ENCODE measurements around the gene SLC39A2. TPM values are rescaled to one million over a fixed set of nuclear protein-coding genes. Genes with fewer than 3 reads are reported as not detected.

Gene SLC39A2
- total RNA-seq, 1 experiment from 2014 or later: not detected

DNA sequence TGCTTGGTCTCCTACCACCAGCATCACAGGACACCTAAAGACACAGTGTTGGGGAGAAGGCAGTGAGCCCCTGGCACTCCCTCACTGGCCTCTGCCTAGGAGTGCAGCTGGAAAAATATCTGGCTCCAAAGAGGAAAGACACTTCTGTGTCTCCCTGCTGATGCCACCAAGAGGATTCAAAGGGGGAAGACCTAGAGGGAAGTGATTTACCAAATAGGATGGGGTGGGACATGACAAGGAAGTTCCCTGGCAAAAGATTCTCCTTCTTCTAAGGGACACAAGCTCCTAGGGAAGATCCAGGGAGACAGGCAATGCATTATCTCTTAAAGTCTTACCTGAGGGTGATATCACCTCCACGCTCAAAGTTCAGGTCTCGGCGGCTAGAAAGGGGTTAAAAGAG is 19.7 kb downstream of the SLC39A2 start (continued):
- no peak for TF ChIP-seq POLR2A (IDR thresholded peaks at IDR 0.05; ENCODE audit: borderline replicate concordance, extremely low read depth, insufficient read depth, insufficient read length)
- TF ChIP-seq SP1 (IDR thresholded peaks at IDR 0.05; ENCODE audit: low read depth): no peak

DNA sequence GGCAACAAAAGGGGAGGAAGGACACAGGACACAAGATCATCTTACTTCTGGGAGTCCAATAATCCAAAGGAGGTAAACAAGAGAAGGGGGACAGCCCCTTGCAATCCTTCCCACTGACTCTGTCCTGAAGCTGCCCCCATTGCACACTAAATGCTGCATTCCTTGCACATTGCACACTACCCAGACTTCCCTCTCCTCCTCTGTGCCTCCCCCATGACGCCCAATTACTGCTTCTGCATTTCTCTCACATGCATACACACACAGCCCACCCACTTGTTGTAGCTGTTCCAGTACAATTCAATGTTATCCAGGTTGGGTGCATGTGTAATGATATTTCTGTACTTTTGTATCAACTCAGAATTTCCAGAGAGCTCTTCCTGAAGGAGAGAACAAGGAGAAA is 20.3 kb downstream of the SLC39A2 start:
- Histone ChIP-seq H3K4me1 (ENCODE audit: control insufficient read depth in 1 of 2, insufficient read depth in 2 of 2, low read length in 2 of 2) (peaks cover 7 to 11% of the 10 kb centered on the region in 2 experiments; a peak in 2 of 4 replicates), H3K4me3 (replicated peaks in 1 of 2; ENCODE audit: low read depth in 1 of 2, low read length in 2 of 2) (no peak overlapping the region), H3K36me3 (ENCODE audit: control insufficient read depth in 1 of 2, insufficient read depth in 2 of 2, low read length in 2 of 2) (no peaks in the 10 kb centered on the region; a peak in 1 of 4 replicates), H3K9me3 (ENCODE audit: control insufficient read depth in 1 of 2, insufficient read depth in 1 of 2, low read depth in 1 of 2, low read length in 2 of 2) (no peaks in the 10 kb centered on the region), H3K27me3 (ENCODE audit: insufficient read depth, low read length) (no peaks in the 10 kb centered on the region), H3K79me2 (ENCODE audit: insufficient read depth, low read length) (no peaks in the 10 kb centered on the region), H2AFZ (ENCODE audit: low read depth, low read length, poor library complexity, severe bottlenecking) (no peak overlapping the region), H3K27ac (ENCODE audit: low read depth, low read length) (no peak overlapping the region), H3K4me2 (ENCODE audit: low read length) (no peak overlapping the region), H3K9me2 (ENCODE audit: insufficient read depth) (no peaks in the 10 kb centered on the region), H4K20me1 (ENCODE audit: insufficient read depth) (no peaks in the 10 kb centered on the region), H3K9ac (ENCODE audit: low read length) (no peak overlapping the region)
- CTCF ChIA-PET: interaction anchor here (1.4 kb wide), 1 partner anchor 162 kb away, joined by 4 read pairs; no protein-coding TSS in a partner anchor
- RAD21 ChIA-PET (ENCODE audit: low non-redundant PET in 1 of 2, low total read pairs in 2 of 2, uncharacterized antibody in 2 of 2, unreplicated experiment in 2 of 2): no interaction called here
- intact Hi-C loops (cut with micrococcal nuclease): loop anchor here (10.0 kb wide), 1 partner anchor 535 kb away; no protein-coding TSS in a partner anchor
- no peak for ATAC-seq
- TF ChIP-seq RAD21 (IDR thresholded peaks at IDR 0.05; ENCODE audit: low read depth) (no peak), TCF7L2 (IDR thresholded peaks at IDR 0.05; ENCODE audit: borderline replicate concordance, extremely low read depth, insufficient read depth, insufficient read length) (no peak), EGR1 (IDR thresholded peaks at IDR 0.05; ENCODE audit: low read depth) (no peak), EZH2 (IDR thresholded peaks at IDR 0.05) (no peak), SRF (IDR thresholded peaks at IDR 0.05; ENCODE audit: low read depth) (no peak), SP1 (IDR thresholded peaks at IDR 0.05; ENCODE audit: low read depth) (no peak), ZFX (IDR thresholded peaks at IDR 0.05) (no peak), ZNF274 (IDR thresholded peaks at IDR 0.05; ENCODE audit: low read depth, low read length) (no peak)
- TF ChIP-seq, protein P1, sequence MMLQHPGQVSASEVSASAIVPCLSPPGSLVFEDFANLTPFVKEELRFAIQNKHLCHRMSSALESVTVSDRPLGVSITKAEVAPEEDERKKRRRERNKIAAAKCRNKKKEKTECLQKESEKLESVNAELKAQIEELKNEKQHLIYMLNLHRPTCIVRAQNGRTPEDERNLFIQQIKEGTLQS (IDR thresholded peaks at IDR 0.05): no peak
- POLR2A ChIA-PET: no interaction called here
- DNase-seq (ENCODE audit: low read depth, low spot score): no peak
- no TSS peak for BruUV-seq (replicated peaks)
